ENCODE measurements around the gene MTCP1. TPM values are rescaled to one million over a fixed set of nuclear protein-coding genes. Genes with fewer than 3 reads are reported as not detected.

MTCP1 gene
- total RNA-seq, 1 donor from 2014 or later, result 26.3 TPM

Other genes starting within 250 kb of the MTCP1 start
- not detected for gene SMIM9, start 236.5 kb downstream of the MTCP1 start, total RNA-seq
- 32.8 TPM for gene F8A1, start 184.8 kb downstream of the MTCP1 start, total RNA-seq
- gene F8, start 48.4 kb downstream of the MTCP1 start, total RNA-seq, result 43.5 TPM
- gene FUNDC2, start 44.3 kb downstream of the MTCP1 start, total RNA-seq, result 116 TPM
- 6.8 TPM for gene CMC4, start within 50 bp of the MTCP1 start, total RNA-seq
- gene BRCC3, start 372 bp upstream of the MTCP1 start, total RNA-seq, result 20.5 TPM
- gene VBP1, start 145.3 kb upstream of the MTCP1 start, total RNA-seq, result 32.3 TPM
- gene RAB39B, start 193.4 kb upstream of the MTCP1 start, total RNA-seq, result 0.13 TPM

Measured in mesenteric fat pad (tissue), 1 donor.